Panc1 (cell line): ENCODE results near the gene ZNF497. TPM values are rescaled to one million over a fixed set of nuclear protein-coding genes. Genes with fewer than 3 reads are reported as not detected.
A peak's percentile ranks its signal among the peaks of the same experiment; 100 is the strongest.

Experiments
- ATAC-seq: fragments of 200-7000 bp; cut with Tn5 transposase; 2 replicates; pipeline ENCODE4 v1.9.1; 2020; ENCODE audit warnings: mild to moderate bottlenecking, moderate library complexity
- BruUV-seq: library from RNA; stranded (reverse); fragments of 400-500 nt; replicated peaks from 2 replicates; lab custom pipeline; 2021; lab: Mats Ljungman, UMichigan
- CTCF ChIA-PET: fragments of 300-600 bp; sonication (Branson Sonifier 250); formaldehyde crosslinking; loops from one replicate; lab custom pipeline; 2022; ENCODE audit warnings: antibody characterized with exemption; lab: Charles Lee
- POLR2A ChIA-PET: fragments of 300-600 bp; sonication (Branson Sonifier 250); formaldehyde crosslinking; loops from one replicate; lab custom pipeline; 2022; ENCODE audit warnings: antibody characterized with exemption; lab: Charles Lee
- DNase-seq: peaks from one replicate; pipeline ENCODE4 v3.0.0-alpha.2; 2010; ENCODE audit warnings: low read depth, low spot score
- H3K27ac ChIP-seq: 2 replicates; pipeline ENCODE4 v1.5.1; 2011; ENCODE audit warnings: mild to moderate bottlenecking, low read length, inconsistent platforms
- H3K27me3 ChIP-seq: fragments of 200-500 bp; sonication (Bioruptor generic); 2 replicates; pipeline ENCODE4 v1.6.0; 2014; ENCODE audit warnings: low read length, inconsistent platforms; ENCODE audit not compliant: control insufficient read depth, insufficient read depth
- H3K36me3 ChIP-seq: fragments of 200-500 bp; sonication (Bioruptor generic); 2 replicates; pipeline ENCODE4 v1.5.1; 2014; ENCODE audit warnings: inconsistent platforms, mild to moderate bottlenecking, low read length, moderate library complexity; ENCODE audit not compliant: control insufficient read depth, insufficient read depth
- H3K4me1 ChIP-seq: 2 replicates; pipeline ENCODE4 v1.5.1; 2011; ENCODE audit warnings: inconsistent platforms, mild to moderate bottlenecking, low read length, moderate library complexity; ENCODE audit not compliant: control insufficient read depth, insufficient read depth
- H3K4me3 ChIP-seq, 2 experiments: 2 replicates each; pipeline ENCODE4 v1.5.1; 2011 to 2012; ENCODE audit warnings: low read depth in 2 of 2, low read length in 2 of 2, mild to moderate bottlenecking in 2 of 2, inconsistent platforms in 1 of 2, moderate library complexity in 1 of 2
- H3K9me3 ChIP-seq: fragments of 200-500 bp; sonication (Bioruptor generic); 2 replicates; pipeline ENCODE4 v1.5.1; 2014; ENCODE audit warnings: low read depth, mild to moderate bottlenecking, inconsistent platforms, low read length, moderate library complexity; ENCODE audit not compliant: control insufficient read depth, insufficient read depth
- CTCF ChIP-seq: fragments of 450-650 bp; IDR thresholded peaks from 2 replicates; pipeline ENCODE4 v1.5.1; 2017; ENCODE audit warnings: mild to moderate bottlenecking
- POLR2AphosphoS5 ChIP-seq: IDR thresholded peaks from 2 replicates; pipeline ENCODE4 v1.6.1; 2012; ENCODE audit warnings: mild to moderate bottlenecking, low read depth, low read length, moderate library complexity
- REST ChIP-seq, 2 experiments: IDR thresholded peaks; 2 replicates each; pipeline ENCODE4 v1.6.1; 2011 to 2012; ENCODE audit warnings: low read depth in 2 of 2, control low read depth in 1 of 2, low read length in 1 of 2, mild to moderate bottlenecking in 1 of 2, moderate library complexity in 1 of 2; ENCODE audit not compliant: insufficient read depth in 1 of 2
- SIN3A ChIP-seq: IDR thresholded peaks from 2 replicates; pipeline ENCODE4 v1.6.1; 2012; ENCODE audit warnings: low read depth, mild to moderate bottlenecking, low read length, moderate library complexity, borderline replicate concordance; ENCODE audit not compliant: insufficient read depth
- TCF7L2 ChIP-seq: IDR thresholded peaks from 2 replicates; pipeline ENCODE4 v1.6.1; 2011; ENCODE audit warnings: mild to moderate bottlenecking, low read depth, low read length, inconsistent platforms
- in situ Hi-C: cut with HindIII; loops from 2 replicates; pipeline ENCODE4 v1.10.0; 2016; ENCODE audit warnings: low sequenced_read_pairs, low pct_unique_long_range_greater_than_20kb
- intact Hi-C: fragments of 100-400 bp; cut with micrococcal nuclease; formaldehyde crosslinking; loops from one replicate; pipeline ENCODE4 v1.10.0; 2022; ENCODE audit not compliant: unreplicated experiment
- total RNA-seq: library from RNA; stranded (reverse); gene quantifications from one replicate; pipeline ENCODE4 v1.2.1, GENCODE V29; 2021; ENCODE audit not compliant: unreplicated experiment

The ZNF497 gene
- total RNA-seq, 1 experiment from 2014 or later: 1.9 TPM

GRCh38 chr19:58315580-58315979, 47.0 kb downstream of the ZNF497 start:
- H3K9me3 ChIP-seq: no peaks in the 10 kb centered on the region; the same call in 1 of the 2 replicates
- intact Hi-C loops (no loop called here), in situ Hi-C loops (no loop called here)
- no peaks in the 10 kb centered on the region for H3K27me3 ChIP-seq
- ChIA-PET POLR2A (no interaction called here), CTCF (no interaction called here)
- DNase-seq (no peak), ATAC-seq (0 out of 2 replicates have a peak, but pooled peaks have one; percentile 17)
- H3K36me3 ChIP-seq: peaks cover 21% of the 10 kb centered on the region
- H3K4me3 ChIP-seq: no peak overlapping the region
- no TSS peak for BruUV-seq
- no peak overlapping the region for H3K27ac ChIP-seq
- TF ChIP-seq POLR2AphosphoS5 (no peak), REST (IDR thresholded peaks at IDR 0.05; ENCODE audit: insufficient read depth in 1 of 2, low read depth in 2 of 2, low read length in 1 of 2) (no peak), TCF7L2 (no peak), SIN3A (no peak)
- no peaks in the 10 kb centered on the region for H3K4me1 ChIP-seq

- Histone ChIP-seq H3K9me3 (peaks cover 6% of the 10 kb centered on the region; the same call in 1 of the 2 replicates), H3K36me3 (peaks cover 51% of the 10 kb centered on the region), H3K4me1 (peaks cover 4% of the 10 kb centered on the region; the same call in 1 of the 2 replicates), H3K27me3 (no peaks in the 10 kb centered on the region), H3K27ac (no peak overlapping the region), H3K4me3 (no peak overlapping the region)
- DNase-seq (no peak), ATAC-seq (no peak)
- in situ Hi-C loops: no loop called here
- POLR2A ChIA-PET: no interaction called here
- TF ChIP-seq CTCF (no peak), SIN3A (no peak), REST (IDR thresholded peaks at IDR 0.05; ENCODE audit: insufficient read depth in 1 of 2, low read depth in 2 of 2, low read length in 1 of 2) (no peak), TCF7L2 (no peak), POLR2AphosphoS5 (no peak)
- intact Hi-C loops: no loop called here
- BruUV-seq: no TSS peak
- CTCF ChIA-PET: no interaction called here
Observed at GRCh38 chr19:58311345-58311865, 51.1 kb downstream of the ZNF497 start.
